H1 (cell line): ENCODE results near the gene DUSP18.

Experiments
- CBX8 ChIP-seq: fragments of 300-800, 300-1000 bp; sonication (generic); IDR thresholded peaks from 2 replicates; pipeline ENCODE4 v1.7.1; 2016; ENCODE audit warnings: low read depth, low read length, borderline replicate concordance
- CHD2 ChIP-seq: IDR thresholded peaks from 2 replicates; pipeline ENCODE4 v1.6.1; 2012; ENCODE audit warnings: low read length, improper control_type of control experiment
- HDAC6 ChIP-seq: IDR thresholded peaks from one replicate; pipeline ENCODE4 v1.7.1; 2012; ENCODE audit warnings: low read depth, mild to moderate bottlenecking, inconsistent platforms, low read length, moderate library complexity
- JUND ChIP-seq: IDR thresholded peaks from 2 replicates; pipeline ENCODE4 v1.6.1; 2011; ENCODE audit warnings: mild to moderate bottlenecking, improper control_type of control experiment, low read length
- KDM1A ChIP-seq: fragments of 200-600, 300-600 bp; sonication (generic); IDR thresholded peaks from 2 replicates; pipeline ENCODE4 v1.7.1; 2016; ENCODE audit warnings: mild to moderate bottlenecking, low read length, borderline replicate concordance
- POLR2A ChIP-seq, 2 experiments: IDR thresholded peaks; 1 replicate in 1 of 2; 2 replicates in 1 of 2; pipeline ENCODE4 v1.6.1; 2011; ENCODE audit warnings: low read depth in 2 of 2, low read length in 2 of 2, mild to moderate bottlenecking in 2 of 2; ENCODE audit errors: control extremely low read depth in 1 of 2
- RAD21 ChIP-seq, 2 experiments: IDR thresholded peaks in 1 of 2; conservative IDR thresholded peaks in 1 of 2; 2 replicates each; pipeline ENCODE4 v1.6.1; 2011; ENCODE audit warnings: low read depth in 2 of 2, low read length in 2 of 2, improper control_type of control experiment in 1 of 2, inconsistent platforms in 1 of 2, mild to moderate bottlenecking in 1 of 2, moderate library complexity in 1 of 2
- SIN3A ChIP-seq, 2 experiments: IDR thresholded peaks in 1 of 2; conservative IDR thresholded peaks in 1 of 2; 2 replicates each; pipeline ENCODE4 v1.6.1; 2011 to 2012; ENCODE audit warnings: low read length in 2 of 2, improper control_type of control experiment in 1 of 2, low read depth in 1 of 2, mild to moderate bottlenecking in 1 of 2
- SIX5 ChIP-seq: IDR thresholded peaks from 2 replicates; pipeline ENCODE4 v1.6.1; 2011; ENCODE audit warnings: mild to moderate bottlenecking, low read depth, low read length
- TEAD4 ChIP-seq: IDR thresholded peaks from 2 replicates; pipeline ENCODE4 v1.6.1; 2012; ENCODE audit warnings: low read depth, low read length, inconsistent platforms, mixed read lengths
- TF ChIP-seq, protein P1 (sequence below): IDR thresholded peaks from 2 replicates; pipeline ENCODE4 v1.6.1; 2012; ENCODE audit warnings: inconsistent platforms
- TF ChIP-seq, protein P2 (sequence below): IDR thresholded peaks from 2 replicates; pipeline ENCODE4 v1.6.1; 2012; ENCODE audit warnings: low read length, inconsistent platforms
- TF ChIP-seq, protein P3 (sequence below), 3 experiments: IDR thresholded peaks; 1 replicate in 2 of 3; 2 replicates in 1 of 3; pipeline versions ENCODE4 v1.5.1 to v1.6.1; 2011; ENCODE audit warnings: low read length in 3 of 3, mild to moderate bottlenecking in 3 of 3, inconsistent platforms in 2 of 3, low read depth in 1 of 3, moderate library complexity in 1 of 3; ENCODE audit not compliant: insufficient read depth in 1 of 3; ENCODE audit errors: control extremely low read depth in 1 of 3

DNA sequence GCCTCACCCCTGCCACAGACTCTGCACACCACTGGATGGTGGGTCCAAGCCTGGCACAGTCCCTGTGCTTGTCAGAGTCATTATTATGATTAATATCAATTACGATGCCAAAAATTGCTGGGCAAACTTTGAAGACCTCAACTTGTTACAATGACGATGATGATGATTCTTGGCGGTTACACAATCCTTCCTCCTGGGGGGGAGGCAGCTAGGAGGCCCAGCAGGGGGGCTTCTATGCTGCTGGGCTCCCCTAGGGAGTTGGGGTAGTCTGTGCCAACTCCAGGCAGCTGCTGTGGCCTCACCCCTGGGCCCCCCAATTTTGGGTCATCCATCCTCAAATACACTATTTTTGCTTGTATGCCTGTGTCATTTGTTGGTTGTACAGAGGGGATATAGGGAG, 20.1 kb downstream of the DUSP18 start:
- TF ChIP-seq CBX8 (no peak), POLR2A (IDR thresholded peaks at IDR 0.05; ENCODE audit: control extremely low read depth in 1 of 2, low read depth in 2 of 2, low read length in 2 of 2) (no peak), RAD21 (IDR thresholded peaks at IDR 0.05 in 1 of 2, conservative IDR thresholded peaks at IDR 0.05 in 1 of 2; ENCODE audit: low read depth in 2 of 2, low read length in 2 of 2) (no peak), TEAD4 (no peak), SIX5 (no peak), HDAC6 (no peak), SIN3A (conservative IDR thresholded peaks at IDR 0.05 in 1 of 2, IDR thresholded peaks at IDR 0.05 in 1 of 2; ENCODE audit: low read depth in 1 of 2, low read length in 2 of 2) (no peak), CHD2 (no peak), JUND (no peak), KDM1A (no peak)
- TF ChIP-seq, protein P1, sequence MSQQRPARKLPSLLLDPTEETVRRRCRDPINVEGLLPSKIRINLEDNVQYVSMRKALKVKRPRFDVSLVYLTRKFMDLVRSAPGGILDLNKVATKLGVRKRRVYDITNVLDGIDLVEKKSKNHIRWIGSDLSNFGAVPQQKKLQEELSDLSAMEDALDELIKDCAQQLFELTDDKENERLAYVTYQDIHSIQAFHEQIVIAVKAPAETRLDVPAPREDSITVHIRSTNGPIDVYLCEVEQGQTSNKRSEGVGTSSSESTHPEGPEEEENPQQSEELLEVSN: no peak
- TF ChIP-seq, protein P2, sequence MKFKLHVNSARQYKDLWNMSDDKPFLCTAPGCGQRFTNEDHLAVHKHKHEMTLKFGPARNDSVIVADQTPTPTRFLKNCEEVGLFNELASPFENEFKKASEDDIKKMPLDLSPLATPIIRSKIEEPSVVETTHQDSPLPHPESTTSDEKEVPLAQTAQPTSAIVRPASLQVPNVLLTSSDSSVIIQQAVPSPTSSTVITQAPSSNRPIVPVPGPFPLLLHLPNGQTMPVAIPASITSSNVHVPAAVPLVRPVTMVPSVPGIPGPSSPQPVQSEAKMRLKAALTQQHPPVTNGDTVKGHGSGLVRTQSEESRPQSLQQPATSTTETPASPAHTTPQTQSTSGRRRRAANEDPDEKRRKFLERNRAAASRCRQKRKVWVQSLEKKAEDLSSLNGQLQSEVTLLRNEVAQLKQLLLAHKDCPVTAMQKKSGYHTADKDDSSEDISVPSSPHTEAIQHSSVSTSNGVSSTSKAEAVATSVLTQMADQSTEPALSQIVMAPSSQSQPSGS: no peak
- TF ChIP-seq, protein P3, sequence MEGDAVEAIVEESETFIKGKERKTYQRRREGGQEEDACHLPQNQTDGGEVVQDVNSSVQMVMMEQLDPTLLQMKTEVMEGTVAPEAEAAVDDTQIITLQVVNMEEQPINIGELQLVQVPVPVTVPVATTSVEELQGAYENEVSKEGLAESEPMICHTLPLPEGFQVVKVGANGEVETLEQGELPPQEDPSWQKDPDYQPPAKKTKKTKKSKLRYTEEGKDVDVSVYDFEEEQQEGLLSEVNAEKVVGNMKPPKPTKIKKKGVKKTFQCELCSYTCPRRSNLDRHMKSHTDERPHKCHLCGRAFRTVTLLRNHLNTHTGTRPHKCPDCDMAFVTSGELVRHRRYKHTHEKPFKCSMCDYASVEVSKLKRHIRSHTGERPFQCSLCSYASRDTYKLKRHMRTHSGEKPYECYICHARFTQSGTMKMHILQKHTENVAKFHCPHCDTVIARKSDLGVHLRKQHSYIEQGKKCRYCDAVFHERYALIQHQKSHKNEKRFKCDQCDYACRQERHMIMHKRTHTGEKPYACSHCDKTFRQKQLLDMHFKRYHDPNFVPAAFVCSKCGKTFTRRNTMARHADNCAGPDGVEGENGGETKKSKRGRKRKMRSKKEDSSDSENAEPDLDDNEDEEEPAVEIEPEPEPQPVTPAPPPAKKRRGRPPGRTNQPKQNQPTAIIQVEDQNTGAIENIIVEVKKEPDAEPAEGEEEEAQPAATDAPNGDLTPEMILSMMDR (IDR thresholded peaks at IDR 0.05; ENCODE audit: control extremely low read depth in 1 of 3, insufficient read depth in 1 of 3, low read depth in 1 of 3, low read length in 3 of 3): no peak
